ENCODE measurements around the gene PITPNM3. TPM values are rescaled to one million over a fixed set of nuclear protein-coding genes. Genes with fewer than 3 reads are reported as not detected.

Gene PITPNM3
- total RNA-seq, 1 donor from 2014 or later = 2.2 TPM

GRCh38 chr17:6408735-6409134 lies 147.6 kb downstream of the PITPNM3 start:
- TF ChIP-seq CTCF (IDR thresholded peaks at IDR 0.05; ENCODE audit: insufficient read depth, low read length, poor library complexity, severe bottlenecking) = no peak
- Histone ChIP-seq H3K4me3 (ENCODE audit: low read depth, low read length) (no peak overlapping the region), H3K27me3 (ENCODE audit: control insufficient read depth, insufficient read depth, low read length) (no peaks in the 10 kb centered on the region), H3K36me3 (ENCODE audit: control insufficient read depth, insufficient read depth, low read length) (no peaks in the 10 kb centered on the region)
- DNase-seq (ENCODE audit: low read depth) = no peak

- no peak for DNase-seq (ENCODE audit: low read depth)
- TF ChIP-seq CTCF (IDR thresholded peaks at IDR 0.05; ENCODE audit: insufficient read depth, low read length, poor library complexity, severe bottlenecking) = no peak
- no peaks in the 10 kb centered on the region for H3K36me3 ChIP-seq (ENCODE audit: control insufficient read depth, insufficient read depth, low read length)
These were observed 148.1 kb downstream of the PITPNM3 start for GRCh38 chr17:6408276-6408675.

GRCh38 chr17:6402258-6402657 lies 154.1 kb downstream of the PITPNM3 start:
- Histone ChIP-seq H3K36me3 (ENCODE audit: control insufficient read depth, insufficient read depth, low read length) (no peaks in the 10 kb centered on the region), H3K4me3 (ENCODE audit: low read depth, low read length) (no peak overlapping the region), H3K27me3 (ENCODE audit: control insufficient read depth, insufficient read depth, low read length) (peaks cover 4% of the 10 kb centered on the region)
- TF ChIP-seq CTCF (IDR thresholded peaks at IDR 0.05; ENCODE audit: insufficient read depth, low read length, poor library complexity, severe bottlenecking) = no peak
- DNase-seq (ENCODE audit: low read depth) = no peak

More at GRCh38 chr17:6408276-6408675, 148.1 kb downstream of the PITPNM3 start:
- Histone ChIP-seq H3K4me3 (ENCODE audit: low read depth, low read length) (no peak overlapping the region), H3K27me3 (ENCODE audit: control insufficient read depth, insufficient read depth, low read length) (no peaks in the 10 kb centered on the region)

Other genes with a start within 250 kb of the PITPNM3 start
- gene AIPL1, start 121.4 kb downstream of the PITPNM3 start, total RNA-seq = not detected in 2 replicates
- 6.8 and 10.4 TPM in 2 replicates for gene PIMREG, start 112.1 kb downstream of the PITPNM3 start, total RNA-seq
- 20.2 and 24.2 TPM in 2 replicates for gene KIAA0753, start 84.2 kb upstream of the PITPNM3 start, total RNA-seq
- gene TXNDC17, start 84.5 kb upstream of the PITPNM3 start, total RNA-seq = 193 and 245 TPM in 2 replicates
- gene MED31, start 95.0 kb upstream of the PITPNM3 start, total RNA-seq = 10.6 and 13.5 TPM in 2 replicates
- 0.34 and 0.46 TPM in 2 replicates for gene C17orf100, start 95.2 kb upstream of the PITPNM3 start, total RNA-seq
- 0.08 TPM in 1 of 2 replicates, not detected in the other for gene SLC13A5, start 156.8 kb upstream of the PITPNM3 start, total RNA-seq
- gene XAF1, start 199.5 kb upstream of the PITPNM3 start, total RNA-seq = 2.5 and 13.3 TPM in 2 replicates
- gene FBXO39, start 219.7 kb upstream of the PITPNM3 start, total RNA-seq = 0.14 TPM in 1 of 2 replicates, not detected in the other